M059J (cell line): ENCODE data around the gene MAG. TPM values are rescaled to one million over a fixed set of nuclear protein-coding genes. Genes with fewer than 3 reads are reported as not detected.
A peak's percentile ranks its signal among the peaks of the same experiment; 100 is the strongest.

Experiments used
- DNase-seq: peaks from one replicate; pipeline ENCODE4 v3.0.0-alpha.2; 2012; ENCODE audit warnings: low read depth
- total RNA-seq: library from RNA; depleted of rRNA; stranded (reverse); fragments of >200 nt; shearing (Covaris generic); gene quantifications from 2 replicates; pipeline ENCODE4 v1.2.3, GENCODE V29; 2014

The MAG gene
- total RNA-seq, 1 experiment from 2014 or later = not detected

DNA sequence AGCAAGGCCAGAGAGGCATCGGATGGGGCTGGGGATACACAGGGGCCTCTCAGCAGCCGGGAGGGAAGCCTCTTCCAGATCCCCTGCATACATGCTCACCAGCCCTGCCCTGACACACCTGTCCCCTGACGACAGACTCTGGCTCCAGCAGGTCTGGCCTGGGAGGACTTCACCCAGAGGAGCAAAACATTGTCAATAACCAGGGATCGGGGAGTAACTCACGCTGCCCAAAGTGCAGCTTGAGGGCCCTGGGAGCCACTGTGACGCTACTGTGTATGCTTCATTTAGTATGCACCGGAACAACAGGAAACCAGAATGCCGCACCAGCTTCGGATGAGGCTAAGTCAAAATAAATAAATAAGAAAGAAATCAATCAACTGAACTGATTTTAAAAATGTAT lies 24.6 kb downstream of the MAG start:
- DNase-seq = no peak

DNA sequence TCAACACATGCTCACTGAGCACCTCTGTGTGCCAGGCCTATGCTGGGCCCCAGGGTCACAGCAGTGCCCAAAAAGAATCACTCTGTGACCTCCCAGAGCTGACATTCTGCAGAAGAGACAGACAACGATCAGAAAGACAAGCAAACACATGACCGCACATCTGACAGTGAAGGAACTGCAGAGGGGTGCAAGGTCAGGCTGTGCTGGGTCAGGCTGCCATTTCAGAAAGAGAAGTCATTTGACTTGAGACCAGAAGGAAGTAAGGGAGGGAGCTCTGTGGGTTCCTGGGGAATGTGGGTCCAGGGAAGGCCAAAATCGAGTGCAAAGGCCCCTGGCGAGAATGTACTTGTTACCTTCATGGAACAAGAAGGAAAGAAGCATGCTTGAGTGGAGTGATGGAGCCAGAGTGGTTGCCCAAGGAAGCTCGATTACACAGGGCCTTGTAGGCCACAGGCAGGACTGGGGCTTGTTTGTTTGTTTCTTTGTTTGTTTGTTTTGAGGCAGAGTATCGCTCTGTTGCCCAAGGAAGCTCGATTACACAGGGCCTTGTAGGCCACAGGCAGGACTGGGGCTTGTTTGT lies 25.6 kb downstream of the MAG start:
- DNase-seq = no peak

DNA sequence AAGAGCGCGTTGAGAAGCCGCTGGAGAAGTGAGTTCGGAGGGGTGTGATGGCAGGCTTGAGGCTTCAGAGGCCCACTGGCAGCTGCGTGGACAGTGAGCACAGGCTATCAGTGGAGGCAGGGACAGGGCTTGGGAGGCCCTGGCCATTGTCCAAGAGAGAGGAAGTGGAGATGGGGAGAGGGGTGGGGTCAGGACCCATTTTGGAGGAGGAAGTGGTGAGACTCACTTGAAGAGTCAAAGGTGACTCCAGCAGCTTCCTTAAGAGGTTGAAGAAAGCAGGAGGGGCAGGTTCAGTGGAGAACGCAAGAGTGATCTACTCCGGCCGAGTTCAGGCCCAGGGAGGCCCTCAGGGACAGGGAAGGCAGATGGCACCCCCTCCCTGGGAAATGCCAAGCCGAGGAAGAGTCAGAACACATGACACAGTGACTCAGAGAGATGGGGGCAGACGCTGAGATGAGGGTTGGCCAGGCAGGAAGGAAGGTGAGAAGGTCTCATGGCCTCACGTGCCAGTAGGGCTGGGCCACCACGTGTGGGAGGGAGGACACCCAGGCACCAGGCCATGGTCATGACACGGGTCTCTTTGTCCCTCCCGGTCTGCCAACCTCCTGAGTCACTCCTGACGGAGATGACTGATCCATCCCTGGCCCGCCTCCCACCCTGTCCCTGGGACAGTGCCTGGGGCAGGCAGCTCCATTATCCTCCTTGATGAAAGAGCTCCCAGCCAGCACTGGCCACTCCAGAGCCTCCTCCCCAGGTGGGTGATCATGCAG lies 26.9 kb downstream of the MAG start:
- peak; percentile 99 for DNase-seq

DNA sequence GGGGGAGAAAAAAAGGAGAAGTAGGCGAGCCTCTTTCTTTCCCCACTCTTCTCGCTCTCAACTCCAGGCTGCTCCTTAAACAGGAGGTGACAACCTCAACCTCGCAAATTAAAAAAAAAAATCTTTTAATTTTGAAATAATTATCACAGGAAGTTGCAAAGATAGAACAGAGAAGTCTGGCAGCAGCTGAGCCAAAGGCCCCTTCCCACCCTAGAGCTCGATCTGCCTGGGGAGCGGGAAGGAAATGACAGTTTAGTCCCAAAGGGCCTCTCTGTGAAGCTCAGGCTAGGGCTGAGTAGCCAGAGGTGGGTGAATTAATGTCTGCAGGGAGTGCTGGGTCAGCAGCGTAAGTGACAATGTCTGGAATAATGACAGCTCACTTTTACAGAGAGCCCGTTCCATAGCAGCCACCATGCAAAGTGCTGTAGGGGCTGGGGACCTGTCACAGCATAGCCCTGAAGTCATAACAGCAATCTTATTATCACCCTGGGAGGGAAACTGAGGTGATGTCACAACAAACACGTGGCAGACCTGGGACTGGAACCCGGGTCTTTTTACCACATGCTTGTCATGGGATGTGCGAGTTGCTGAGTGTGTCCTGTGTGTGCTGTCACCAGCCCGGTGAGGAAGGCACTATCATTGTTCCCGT lies 28.2 kb downstream of the MAG start:
- no peak for DNase-seq

DNA sequence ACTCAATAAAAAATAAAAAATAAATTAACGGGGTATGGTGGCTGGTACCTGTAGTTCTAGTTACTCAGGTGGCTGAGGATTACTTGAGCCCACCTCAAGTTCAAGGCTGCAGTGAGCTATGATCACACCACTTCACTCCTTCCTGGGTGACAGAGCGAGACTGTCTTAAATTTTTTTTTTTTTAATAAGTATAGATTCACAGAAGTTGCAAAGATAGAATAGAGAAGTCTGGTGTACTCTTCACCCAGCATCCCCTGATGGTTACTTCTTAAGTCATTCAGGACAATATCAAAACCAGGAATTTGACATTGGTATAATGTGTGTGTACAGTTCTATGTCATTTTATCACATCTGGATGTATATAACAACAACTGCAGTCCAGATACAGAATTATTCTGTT lies 29.3 kb downstream of the MAG start:
- no peak for DNase-seq

DNA sequence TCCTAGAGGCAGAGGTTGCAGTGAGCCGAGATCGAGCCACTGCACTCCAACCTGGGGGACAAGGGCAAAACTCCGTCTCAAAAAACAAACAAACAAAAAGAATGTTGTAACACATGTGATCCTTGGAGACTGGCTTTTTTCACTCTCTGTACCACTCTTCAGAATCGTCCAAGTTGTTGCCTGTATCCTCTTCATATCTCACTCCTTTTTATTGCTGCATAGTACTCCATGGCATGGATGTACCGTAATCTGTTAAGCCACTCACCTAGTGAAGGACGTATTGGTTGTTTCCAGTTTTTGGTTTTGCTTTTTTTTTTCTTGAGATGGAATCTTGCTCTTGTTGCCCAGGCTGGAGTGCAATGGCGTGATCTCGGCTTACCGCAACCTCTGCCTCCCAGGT lies 30.1 kb downstream of the MAG start:
- no peak for DNase-seq

DNA sequence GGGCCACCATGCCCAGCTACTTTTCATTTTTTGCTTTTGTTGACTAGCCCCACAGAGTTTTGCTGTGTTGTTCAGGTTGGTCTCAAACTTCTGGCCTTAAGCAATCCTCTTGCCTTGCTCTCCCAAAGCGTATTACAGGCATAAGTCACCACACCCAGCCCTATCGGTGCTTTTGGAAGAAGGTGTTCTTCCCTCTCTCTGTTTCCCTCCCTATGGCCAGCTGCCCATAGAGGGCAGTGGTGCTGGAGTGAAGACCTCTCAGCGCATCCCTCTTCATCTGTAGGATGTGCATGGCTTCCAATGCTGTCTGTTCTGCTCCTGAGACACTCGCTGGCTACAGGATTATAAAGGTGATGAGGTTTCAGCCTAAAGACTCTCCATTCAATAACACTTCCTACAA lies 35.7 kb downstream of the MAG start:
- no peak for DNase-seq

DNA sequence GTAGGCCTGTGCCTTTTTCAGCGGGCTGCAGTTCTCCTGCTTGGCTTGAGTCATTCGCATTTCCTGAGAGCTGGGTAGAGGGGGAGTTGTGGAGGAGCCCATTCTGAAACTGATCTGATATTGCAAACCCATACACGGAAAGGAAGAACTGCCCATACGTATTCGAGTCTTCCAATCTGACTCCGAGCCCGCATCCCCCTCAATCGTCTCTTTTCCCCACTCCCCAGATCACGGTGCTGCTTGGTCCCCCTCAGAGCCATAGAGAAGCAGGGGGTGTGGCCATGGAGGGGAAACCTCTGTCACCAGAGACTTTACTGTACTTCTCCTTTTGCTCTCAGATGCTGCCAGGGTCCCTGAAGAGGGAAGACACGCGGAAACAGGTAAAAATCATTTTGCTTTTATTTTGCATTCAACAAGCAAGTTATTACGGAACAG lies 36.9 kb downstream of the MAG start, which contains the start of gene CD22:
TSS of gene CD22 (plus strand) at position 337 of the 435 bp plus-strand sequence. CDS start 2,854 bp downstream, outside the sequence.
- DNase-seq = no peak

DNA sequence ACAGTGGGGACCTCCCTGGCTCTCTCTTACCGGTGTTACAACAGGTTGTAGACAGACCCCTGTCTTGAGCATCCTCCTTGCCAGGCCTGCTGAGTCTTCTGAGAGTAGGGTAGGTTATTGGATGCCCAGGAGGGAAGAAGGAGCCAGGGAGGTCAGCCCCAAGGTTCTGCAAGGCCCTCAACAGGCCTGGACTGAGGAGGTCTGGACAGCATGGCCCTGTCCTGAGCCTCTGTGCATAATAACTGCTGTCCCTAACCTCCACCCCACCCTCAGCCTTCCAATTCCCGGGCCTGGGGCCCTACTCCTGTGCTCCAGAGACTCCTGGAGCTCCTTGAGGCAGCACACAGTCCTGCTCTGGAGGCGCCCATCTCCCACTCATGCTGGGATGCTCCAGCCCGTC lies 37.4 kb downstream of the MAG start:
- DNase-seq = no peak

DNA sequence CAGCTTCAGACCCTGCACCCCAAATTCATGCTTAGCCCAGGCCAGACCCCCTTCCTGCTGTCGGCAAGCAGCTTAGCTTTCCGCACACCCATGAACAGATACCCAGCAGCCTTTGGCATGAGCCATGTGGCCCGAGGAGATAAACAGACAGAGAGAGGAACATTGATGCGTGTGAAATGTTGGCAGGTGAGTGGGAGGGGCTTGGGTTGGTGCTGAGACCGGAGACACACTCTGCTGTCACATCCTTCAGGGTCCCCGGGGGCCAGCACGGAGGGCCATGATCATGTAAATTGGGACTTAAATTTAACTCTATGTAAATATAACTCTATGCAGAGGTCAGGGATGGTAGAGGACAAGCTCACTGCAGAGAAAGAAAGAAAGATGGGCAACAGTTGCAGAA lies 38.5 kb downstream of the MAG start:
- DNase-seq = no peak

DNA sequence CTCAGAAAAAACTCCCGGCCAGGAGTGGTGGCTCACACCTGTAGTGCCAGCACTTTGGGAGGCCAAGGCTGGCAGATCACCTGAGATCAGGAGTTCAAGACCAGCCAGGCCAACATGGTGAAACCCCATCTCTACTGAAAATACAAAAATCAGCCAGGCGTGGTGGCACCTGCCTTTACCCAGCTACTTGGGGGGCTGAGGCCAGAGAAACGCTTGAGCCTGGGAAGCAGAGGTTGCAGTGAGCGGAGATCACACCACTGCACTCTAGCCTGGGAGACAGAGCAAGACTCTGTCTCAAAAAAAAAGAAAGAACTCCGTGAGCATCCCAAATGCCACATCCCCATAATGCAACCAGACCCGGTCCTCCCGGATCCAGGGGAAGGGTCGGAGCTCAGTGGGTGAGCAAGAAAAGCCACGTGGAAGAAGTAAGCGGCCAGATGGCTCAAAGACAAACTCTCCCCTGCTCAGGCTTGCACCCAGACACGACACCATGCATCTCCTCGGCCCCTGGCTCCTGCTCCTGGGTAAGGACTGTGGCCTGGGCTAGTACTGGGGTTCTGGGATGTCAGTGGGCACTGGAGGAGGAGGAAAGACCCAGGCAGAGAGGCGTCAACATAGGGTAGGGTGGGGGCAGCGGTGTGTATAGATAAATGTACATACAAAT lies 39.7 kb downstream of the MAG start:
- DNase-seq = no peak

DNA sequence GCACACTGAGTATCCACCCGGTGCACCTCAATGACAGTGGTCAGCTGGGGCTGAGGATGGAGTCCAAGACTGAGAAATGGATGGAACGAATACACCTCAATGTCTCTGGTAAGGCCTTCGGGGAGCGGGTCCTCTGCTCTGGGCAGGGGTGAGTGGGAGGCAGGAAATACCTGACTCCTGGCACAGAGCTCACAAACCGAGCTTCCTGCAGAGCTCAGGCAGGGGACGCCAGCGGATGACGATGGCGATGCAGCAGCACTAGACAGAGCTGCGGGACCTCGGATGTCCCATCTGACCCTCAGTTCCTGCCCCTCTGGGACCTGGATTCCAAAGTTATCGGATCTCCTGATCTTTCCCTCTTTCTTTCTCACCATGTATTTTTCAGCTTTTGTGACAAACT lies 40.9 kb downstream of the MAG start:
- DNase-seq = no peak

DNA sequence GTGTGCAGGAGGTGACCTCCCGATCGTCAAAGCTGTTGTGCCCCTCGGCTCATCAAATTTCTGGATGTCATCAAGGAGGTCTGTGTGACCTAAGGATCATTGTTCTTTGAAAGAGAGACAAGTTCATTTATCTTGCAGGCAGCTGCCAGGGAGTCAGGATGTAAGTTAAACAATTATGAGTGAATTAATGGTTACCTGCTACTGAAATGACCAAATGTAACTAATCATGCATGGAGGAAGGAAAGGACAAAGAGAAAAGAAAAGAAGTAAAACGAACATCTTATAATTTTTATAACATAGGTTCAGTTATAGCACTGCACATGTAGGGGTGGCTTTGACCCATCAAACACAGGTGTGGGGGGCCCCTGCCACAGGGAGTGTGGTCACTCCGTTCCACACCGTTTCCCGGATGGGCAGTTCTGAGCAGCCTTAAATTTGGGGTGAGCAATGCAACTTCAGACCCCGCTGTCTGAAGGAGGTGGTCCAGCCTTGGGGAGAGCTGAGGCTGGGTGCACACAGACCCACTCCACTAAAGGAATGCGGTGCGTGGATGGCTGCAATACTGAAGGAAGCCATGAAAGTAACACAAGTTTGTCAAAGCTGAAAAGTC lies 42.3 kb downstream of the MAG start:
- DNase-seq = no peak

DNA sequence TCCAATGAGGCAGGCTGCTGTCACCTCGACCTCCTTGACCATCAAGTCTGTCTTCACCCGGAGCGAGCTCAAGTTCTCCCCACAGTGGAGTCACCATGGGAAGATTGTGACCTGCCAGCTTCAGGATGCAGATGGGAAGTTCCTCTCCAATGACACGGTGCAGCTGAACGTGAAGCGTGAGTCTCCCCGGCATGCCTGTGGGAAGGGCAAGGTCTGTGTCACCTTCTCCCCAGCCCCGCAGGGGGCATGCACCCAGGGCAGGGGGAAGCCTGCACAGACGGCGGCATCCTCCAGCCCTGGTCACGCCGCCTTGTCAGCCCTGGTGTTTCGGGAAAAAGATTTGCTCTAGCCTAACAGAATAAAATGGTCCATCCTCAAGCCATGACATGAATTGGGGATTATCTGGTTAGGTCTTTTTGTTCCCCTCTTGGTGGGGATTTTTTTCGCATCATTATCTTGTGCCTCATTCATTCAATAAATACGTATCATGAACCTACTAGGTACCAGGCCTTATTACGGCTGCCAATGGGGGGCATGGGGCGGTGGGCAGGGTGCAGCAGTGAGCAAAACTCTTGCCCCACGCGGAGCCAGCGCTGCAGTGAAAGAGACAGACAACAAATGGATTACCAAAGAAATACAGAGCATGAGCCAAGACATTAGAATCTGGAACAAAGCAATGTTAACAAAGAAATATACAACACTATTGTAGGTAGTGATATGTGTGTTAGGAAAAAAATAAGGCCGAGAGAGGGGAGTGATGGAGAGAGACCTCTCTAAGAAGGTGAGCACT lies 44.4 kb downstream of the MAG start:
- no peak for DNase-seq

DNA sequence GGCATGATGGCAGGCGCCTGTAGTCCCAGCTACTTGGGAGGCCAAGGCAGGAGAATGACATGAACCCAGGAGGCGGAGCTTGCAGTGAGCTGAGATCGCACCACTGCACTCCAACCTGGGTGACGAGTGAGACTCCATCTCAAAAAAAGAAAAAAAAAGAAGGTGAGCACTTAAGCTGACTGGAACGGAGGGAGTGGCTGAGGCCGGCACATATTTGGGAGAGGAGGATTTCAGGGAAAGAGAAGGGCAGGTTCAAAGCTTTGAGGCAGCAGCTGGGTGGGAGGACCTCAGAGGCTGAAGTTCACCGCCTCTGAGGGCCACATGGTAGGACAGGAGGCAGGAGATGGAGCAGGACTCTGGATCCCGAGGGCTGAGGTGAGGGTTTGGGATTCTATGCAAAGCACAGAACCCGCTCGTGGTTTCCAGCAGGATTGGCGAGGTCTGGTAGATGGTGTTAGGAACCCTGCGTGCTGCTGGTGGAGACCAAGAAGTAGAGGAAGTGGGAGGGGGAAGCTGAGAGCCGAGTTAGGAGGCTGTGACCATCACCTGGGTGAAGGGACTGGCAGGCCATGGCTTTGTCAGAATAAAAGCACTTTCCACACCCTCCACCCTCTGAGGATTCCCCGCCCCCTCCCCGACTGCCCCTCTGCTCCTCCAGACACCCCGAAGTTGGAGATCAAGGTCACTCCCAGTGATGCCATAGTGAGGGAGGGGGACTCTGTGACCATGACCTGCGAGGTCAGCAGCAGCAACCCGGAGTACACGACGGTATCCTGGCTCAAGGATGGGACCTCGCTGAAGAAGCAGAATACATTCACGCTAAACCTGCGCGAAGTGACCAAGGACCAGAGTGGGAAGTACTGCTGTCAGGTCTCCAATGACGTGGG lies 45.4 kb downstream of the MAG start:
- no peak for DNase-seq

DNA sequence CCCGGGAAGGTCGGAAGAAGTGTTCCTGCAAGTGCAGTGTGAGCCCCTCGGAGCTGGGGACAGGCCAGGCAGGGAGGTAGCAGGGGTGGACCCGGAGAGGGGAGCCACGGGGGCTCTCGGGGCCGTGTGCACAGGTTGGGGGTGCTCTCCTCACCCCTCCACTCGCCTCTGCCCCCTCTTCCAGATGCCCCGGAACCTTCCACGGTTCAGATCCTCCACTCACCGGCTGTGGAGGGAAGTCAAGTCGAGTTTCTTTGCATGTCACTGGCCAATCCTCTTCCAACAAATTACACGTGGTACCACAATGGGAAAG lies 46.0 kb downstream of the MAG start:
- DNase-seq = no peak

DNA sequence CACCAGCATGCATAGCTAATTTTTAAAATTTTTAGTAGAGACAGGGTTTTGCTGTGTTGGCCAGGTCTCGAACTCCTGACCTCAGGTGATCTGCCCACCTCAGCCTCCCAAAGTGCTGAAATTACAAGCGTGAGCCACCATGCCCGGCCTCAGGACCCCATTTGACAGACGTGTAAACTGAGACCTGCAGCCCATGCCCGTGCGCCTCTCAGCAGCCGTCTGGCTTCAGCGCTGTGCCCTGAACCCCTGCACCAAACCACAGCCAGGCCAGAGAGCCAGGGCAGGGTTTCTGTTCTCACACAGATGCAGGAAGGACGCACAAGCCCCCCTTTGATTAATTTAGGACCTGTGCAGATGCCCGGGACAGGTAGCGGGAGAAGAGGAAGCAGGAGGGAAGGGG lies 48.5 kb downstream of the MAG start:
- no peak for DNase-seq

DNA sequence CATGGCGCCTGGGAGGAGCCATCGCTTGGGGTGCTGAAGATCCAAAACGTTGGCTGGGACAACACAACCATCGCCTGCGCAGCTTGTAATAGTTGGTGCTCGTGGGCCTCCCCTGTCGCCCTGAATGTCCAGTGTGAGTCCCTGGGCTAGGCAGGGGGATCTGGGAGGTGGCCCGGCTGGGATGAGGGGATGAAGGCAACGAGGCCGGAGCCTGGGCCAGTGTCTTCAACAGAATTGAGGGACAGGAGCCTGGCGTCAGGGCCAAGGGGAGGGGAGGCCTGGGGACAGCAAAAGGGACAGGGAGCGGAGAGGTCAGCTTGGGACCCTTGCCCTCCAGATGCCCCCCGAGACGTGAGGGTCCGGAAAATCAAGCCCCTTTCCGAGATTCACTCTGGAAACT lies 49.0 kb downstream of the MAG start:
- DNase-seq = no peak

DNA sequence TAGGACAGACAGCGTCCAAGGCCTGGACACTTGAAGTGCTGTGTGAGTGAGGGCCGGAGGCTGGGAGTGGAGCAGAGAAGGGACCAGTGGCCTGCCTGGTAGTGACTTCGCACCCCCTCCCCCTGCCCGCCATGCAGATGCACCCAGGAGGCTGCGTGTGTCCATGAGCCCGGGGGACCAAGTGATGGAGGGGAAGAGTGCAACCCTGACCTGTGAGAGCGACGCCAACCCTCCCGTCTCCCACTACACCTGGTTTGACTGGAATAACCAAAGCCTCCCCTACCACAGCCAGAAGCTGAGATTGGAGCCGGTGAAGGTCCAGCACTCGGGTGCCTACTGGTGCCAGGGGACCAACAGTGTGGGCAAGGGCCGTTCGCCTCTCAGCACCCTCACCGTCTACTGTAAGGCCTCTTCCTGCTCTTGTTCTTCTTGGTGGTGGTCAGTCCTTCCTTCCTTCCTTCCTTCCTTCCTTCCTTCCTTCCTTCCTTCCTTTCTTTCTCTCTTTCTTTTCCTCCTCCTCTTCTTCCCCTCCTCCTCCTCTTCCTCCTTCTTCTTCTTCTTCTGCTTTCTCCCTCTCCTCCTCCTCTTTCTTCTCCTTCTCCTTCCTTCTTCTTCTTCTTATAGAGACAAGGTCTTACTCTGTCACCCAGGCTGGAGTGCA lies 49.7 kb downstream of the MAG start:
- no peak for DNase-seq

DNA sequence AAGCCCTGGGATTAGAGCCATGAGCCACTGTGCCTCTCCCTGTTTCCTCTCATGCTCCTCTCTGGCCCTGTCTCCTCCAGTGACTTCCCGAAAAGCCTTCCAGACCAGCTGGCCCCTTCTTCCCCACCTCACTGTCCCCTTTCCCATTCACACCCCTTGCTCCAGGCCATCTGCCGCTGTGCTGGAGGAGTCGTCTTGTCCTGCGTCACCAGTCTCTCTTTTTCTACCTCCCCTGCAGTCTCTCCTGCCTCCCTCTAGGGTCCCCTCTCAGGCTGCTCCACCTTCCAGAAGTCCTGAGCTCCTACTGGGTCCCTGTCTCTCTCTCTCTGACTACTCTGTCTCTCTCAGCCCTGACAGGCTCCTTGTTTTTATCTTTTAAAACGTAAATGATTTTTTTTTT lies 50.5 kb downstream of the MAG start:
- no peak for DNase-seq
